Osteocyte (in vitro differentiated cells): ENCODE results near the gene EIF1. TPM values are rescaled to one million over a fixed set of nuclear protein-coding genes. Genes with fewer than 3 reads are reported as not detected.
A peak's percentile ranks its signal among the peaks of the same experiment; 100 is the strongest.

Experiments
- DNase-seq: peaks from one replicate; pipeline ENCODE4 v3.0.0; 2021; ENCODE audit warnings: mixed read lengths; ENCODE audit not compliant: unreplicated experiment; ENCODE audit errors: extremely low spot score
- H3K27ac Mint-ChIP-seq: one replicate; pipeline ENCODE4 v1.8.0; 2021; ENCODE audit warnings: mild to moderate bottlenecking, mixed read lengths; ENCODE audit not compliant: unreplicated experiment
- H3K27me3 Mint-ChIP-seq: one replicate; pipeline ENCODE4 v1.8.0; 2021; ENCODE audit warnings: mixed read lengths; ENCODE audit not compliant: unreplicated experiment
- H3K36me3 Mint-ChIP-seq: one replicate; pipeline ENCODE4 v1.8.0; 2021; ENCODE audit warnings: mixed read lengths; ENCODE audit not compliant: unreplicated experiment
- H3K4me1 Mint-ChIP-seq: one replicate; pipeline ENCODE4 v1.8.0; 2021; ENCODE audit warnings: mixed read lengths; ENCODE audit not compliant: unreplicated experiment
- H3K4me3 Mint-ChIP-seq: one replicate; pipeline ENCODE4 v1.8.0; 2021; ENCODE audit warnings: mild to moderate bottlenecking, moderate library complexity, mixed read lengths; ENCODE audit not compliant: unreplicated experiment
- H3K9me3 Mint-ChIP-seq: one replicate; pipeline ENCODE4 v1.8.0; 2021; ENCODE audit warnings: mixed read lengths; ENCODE audit not compliant: unreplicated experiment
- total RNA-seq: library from RNA; stranded (reverse); gene quantifications from 2 replicates; pipeline ENCODE4 v1.2.1, GENCODE V29; 2021
- TF ChIP-seq, protein P1 (sequence below): fragments of 200-600 bp; sonication (generic); IDR thresholded peaks from 2 replicates; pipeline ENCODE4 v1.5.0; 2021; ENCODE audit warnings: antibody characterized with exemption, mild to moderate bottlenecking, moderate library complexity

The EIF1 gene
- total RNA-seq, 1 donor from 2014 or later = 1,057 TPM

DNA sequence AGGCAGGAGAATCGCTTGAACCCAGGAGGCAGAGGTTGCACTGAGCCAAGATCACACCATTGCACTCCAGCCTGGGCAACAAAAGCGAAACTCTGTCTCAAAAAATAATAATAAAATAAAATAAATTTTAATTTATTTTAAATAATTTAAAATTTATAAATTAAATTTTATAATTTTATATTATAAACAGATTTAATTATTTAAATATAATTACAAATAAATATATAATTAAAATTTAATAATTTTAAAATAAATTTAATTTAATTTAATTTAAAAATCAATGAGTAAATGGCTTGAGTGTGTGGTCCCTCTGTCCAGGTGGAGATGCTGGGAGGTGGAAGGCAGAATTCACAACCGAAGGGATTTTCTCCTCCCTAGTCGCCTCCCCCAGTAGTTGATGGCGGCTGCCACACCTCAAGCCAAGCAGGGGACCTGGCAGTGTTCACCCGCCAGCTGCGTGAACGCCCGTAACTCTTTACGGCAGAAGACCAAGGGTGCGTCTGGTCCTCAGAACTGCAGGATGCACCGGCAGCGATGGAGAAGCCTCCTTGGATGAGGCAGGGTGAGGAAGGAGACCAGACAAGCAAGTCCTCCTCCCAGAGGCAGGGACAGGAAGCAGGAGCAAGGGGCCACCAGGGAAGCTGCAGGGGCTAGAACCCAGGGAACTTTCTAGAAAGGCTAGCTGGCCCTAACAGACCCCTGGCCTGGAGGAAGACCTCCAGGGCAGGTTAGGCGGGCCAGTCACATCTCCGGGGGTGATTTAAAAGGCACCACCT, 41.5 kb upstream of the EIF1 start:
- H3K36me3 Mint-ChIP-seq = no peaks in the 10 kb centered on the region
- H3K9me3 Mint-ChIP-seq = no peaks in the 10 kb centered on the region
- no peak overlapping the region for H3K27ac Mint-ChIP-seq
- DNase-seq = no peak
- peaks cover 21% of the 10 kb centered on the region for H3K4me1 Mint-ChIP-seq
- TF ChIP-seq, protein P1, sequence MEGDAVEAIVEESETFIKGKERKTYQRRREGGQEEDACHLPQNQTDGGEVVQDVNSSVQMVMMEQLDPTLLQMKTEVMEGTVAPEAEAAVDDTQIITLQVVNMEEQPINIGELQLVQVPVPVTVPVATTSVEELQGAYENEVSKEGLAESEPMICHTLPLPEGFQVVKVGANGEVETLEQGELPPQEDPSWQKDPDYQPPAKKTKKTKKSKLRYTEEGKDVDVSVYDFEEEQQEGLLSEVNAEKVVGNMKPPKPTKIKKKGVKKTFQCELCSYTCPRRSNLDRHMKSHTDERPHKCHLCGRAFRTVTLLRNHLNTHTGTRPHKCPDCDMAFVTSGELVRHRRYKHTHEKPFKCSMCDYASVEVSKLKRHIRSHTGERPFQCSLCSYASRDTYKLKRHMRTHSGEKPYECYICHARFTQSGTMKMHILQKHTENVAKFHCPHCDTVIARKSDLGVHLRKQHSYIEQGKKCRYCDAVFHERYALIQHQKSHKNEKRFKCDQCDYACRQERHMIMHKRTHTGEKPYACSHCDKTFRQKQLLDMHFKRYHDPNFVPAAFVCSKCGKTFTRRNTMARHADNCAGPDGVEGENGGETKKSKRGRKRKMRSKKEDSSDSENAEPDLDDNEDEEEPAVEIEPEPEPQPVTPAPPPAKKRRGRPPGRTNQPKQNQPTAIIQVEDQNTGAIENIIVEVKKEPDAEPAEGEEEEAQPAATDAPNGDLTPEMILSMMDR = no peak
- no peaks in the 10 kb centered on the region for H3K27me3 Mint-ChIP-seq
- no peak overlapping the region for H3K4me3 Mint-ChIP-seq

DNA sequence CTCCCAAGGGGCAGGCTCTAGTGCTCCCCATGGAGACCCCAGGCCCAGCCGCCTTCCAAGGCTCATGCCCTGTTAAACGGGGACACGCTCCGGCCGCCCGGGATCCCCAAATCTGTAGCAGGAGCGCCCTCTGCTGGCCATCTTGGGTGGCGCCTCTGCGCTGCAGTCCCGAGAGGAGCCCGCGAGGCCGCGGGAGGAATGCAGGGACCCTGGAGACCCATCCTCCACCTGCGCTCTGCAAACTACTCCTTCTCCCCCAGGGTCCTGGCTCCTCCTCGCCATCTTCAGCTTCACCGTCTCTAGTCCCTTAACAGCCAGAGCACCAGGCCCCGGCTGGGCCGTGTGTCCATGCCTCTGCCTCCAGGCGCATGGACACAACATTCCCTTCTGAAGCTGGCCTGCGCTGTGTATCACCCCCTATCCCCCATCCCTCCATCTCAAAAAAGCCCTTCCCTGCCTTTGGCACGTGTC, 40.7 kb upstream of the EIF1 start:
- DNase-seq = peak; percentile 95

GRCh38 chr17:41648411-41649195, 40.1 kb upstream of the EIF1 start:
- TF ChIP-seq, protein P1 = peak; percentile 94
- peaks cover 21% of the 10 kb centered on the region for H3K4me1 Mint-ChIP-seq
- peak; percentile 96 for DNase-seq
- peak overlapping the region; percentile 60 for H3K4me3 Mint-ChIP-seq
- H3K36me3 Mint-ChIP-seq = no peaks in the 10 kb centered on the region
- no peaks in the 10 kb centered on the region for H3K27me3 Mint-ChIP-seq
- H3K9me3 Mint-ChIP-seq = no peaks in the 10 kb centered on the region
- H3K27ac Mint-ChIP-seq = peak overlapping the region; percentile 82

More for the DNA sequence above, 40.7 kb upstream of the EIF1 start:
- Mint-ChIP-seq H3K4me1 (peaks cover 21% of the 10 kb centered on the region), H3K27ac (peak overlapping the region; percentile 56), H3K27me3 (no peaks in the 10 kb centered on the region), H3K4me3 (peak overlapping the region; percentile 60), H3K36me3 (no peaks in the 10 kb centered on the region), H3K9me3 (no peaks in the 10 kb centered on the region)
- TF ChIP-seq, protein P1 = peak; percentile 97

DNA sequence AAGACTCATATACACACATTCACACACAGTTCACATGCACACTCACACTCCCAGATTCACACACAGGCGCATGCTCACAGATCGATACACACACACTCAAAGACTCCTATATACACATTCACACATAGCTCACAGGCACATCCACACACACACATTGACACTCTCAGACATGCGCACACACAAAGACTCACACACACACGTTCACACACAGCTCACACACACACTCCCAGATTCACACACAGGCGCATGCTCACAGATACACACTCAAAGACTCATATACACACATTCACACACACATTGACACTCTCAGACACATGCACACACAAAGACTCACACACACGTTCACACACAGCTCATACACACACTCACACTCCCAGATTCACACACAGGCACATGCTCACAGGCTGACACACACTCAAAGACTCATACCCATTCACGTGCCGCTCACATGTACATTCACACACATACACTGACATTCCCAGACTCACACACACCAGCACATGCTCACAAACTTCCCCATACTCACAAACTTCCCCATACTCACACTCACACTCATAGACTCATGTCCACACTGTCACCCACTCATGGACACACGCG, 38.7 kb upstream of the EIF1 start:
- no peak overlapping the region for H3K4me3 Mint-ChIP-seq
- H3K27me3 Mint-ChIP-seq = no peaks in the 10 kb centered on the region
- DNase-seq = no peak
- no peaks in the 10 kb centered on the region for H3K9me3 Mint-ChIP-seq
- H3K4me1 Mint-ChIP-seq = peaks cover 21% of the 10 kb centered on the region
- no peaks in the 10 kb centered on the region for H3K36me3 Mint-ChIP-seq
- TF ChIP-seq, protein P1 = no peak
- H3K27ac Mint-ChIP-seq = no peak overlapping the region
